ENCODE data around the gene TRAK1. TPM values are rescaled to one million over a fixed set of nuclear protein-coding genes. Genes with fewer than 3 reads are reported as not detected.

TRAK1 gene
- total RNA-seq, 1 donor from 2014 or later = 49.6 TPM

- H3K4me3 ChIP-seq = no peak overlapping the region
- ATAC-seq (no peak), DNase-seq (no peak)
- H3K36me3 ChIP-seq = no peaks in the 10 kb centered on the region
- intact Hi-C loops (cut with DNase I) = loop anchor here (10.0 kb wide), 1 partner anchor 202 kb away; no protein-coding TSS in a partner anchor
- peaks cover 39% of the 10 kb centered on the region for H3K4me1 ChIP-seq
- no peak overlapping the region for H3K27ac ChIP-seq
- no peak for TF ChIP-seq CTCF (IDR thresholded peaks at IDR 0.05)
- H3K27me3 ChIP-seq = no peaks in the 10 kb centered on the region
- no peaks in the 10 kb centered on the region for H3K9me3 ChIP-seq
These were observed 5.8 kb downstream of the TRAK1 start for GRCh38 chr3:42096796-42097565.

GRCh38 chr3:42097566-42097946, 6.4 kb downstream of the TRAK1 start:
- ATAC-seq (no peak), DNase-seq (no peak)
- Histone ChIP-seq H3K4me1 (peaks cover 45% of the 10 kb centered on the region), H3K27ac (no peak overlapping the region), H3K36me3 (no peaks in the 10 kb centered on the region), H3K4me3 (no peak overlapping the region), H3K9me3 (no peaks in the 10 kb centered on the region), H3K27me3 (no peaks in the 10 kb centered on the region)
- intact Hi-C loops (cut with DNase I) = loop anchor here (10.0 kb wide), 1 partner anchor 203 kb away; no protein-coding TSS in a partner anchor
- TF ChIP-seq CTCF (IDR thresholded peaks at IDR 0.05) = no peak

GRCh38 chr3:42098171-42098570, 7.0 kb downstream of the TRAK1 start:
- DNase-seq = no peak
- no peak for TF ChIP-seq CTCF (IDR thresholded peaks at IDR 0.05)
- ATAC-seq = no peak
- Histone ChIP-seq H3K4me1 (peaks cover 48% of the 10 kb centered on the region), H3K9me3 (no peaks in the 10 kb centered on the region), H3K36me3 (no peaks in the 10 kb centered on the region), H3K4me3 (no peak overlapping the region), H3K27me3 (no peaks in the 10 kb centered on the region), H3K27ac (no peak overlapping the region)
- intact Hi-C loops (cut with DNase I) = loop anchor here (10.0 kb wide), 1 partner anchor 203 kb away; no protein-coding TSS in a partner anchor

GRCh38 chr3:42099020-42099765, 8.0 kb downstream of the TRAK1 start:
- no peak overlapping the region for H3K4me3 ChIP-seq
- TF ChIP-seq CTCF (IDR thresholded peaks at IDR 0.05) = no peak
- peaks cover 48% of the 10 kb centered on the region for H3K4me1 ChIP-seq
- peaks cover 5% of the 10 kb centered on the region for H3K36me3 ChIP-seq
- no peak overlapping the region for H3K27ac ChIP-seq
- H3K27me3 ChIP-seq = no peaks in the 10 kb centered on the region
- no peaks in the 10 kb centered on the region for H3K9me3 ChIP-seq
- intact Hi-C loops (cut with DNase I) = loop anchor here (10.0 kb wide), 1 partner anchor 204 kb away; no protein-coding TSS in a partner anchor
- ATAC-seq (no peak), DNase-seq (no peak)

GRCh38 chr3:42101048-42101447, 9.9 kb downstream of the TRAK1 start:
- Histone ChIP-seq H3K27ac (peak overlapping the region; percentile 67), H3K4me3 (no peak overlapping the region), H3K36me3 (peaks cover 5% of the 10 kb centered on the region), H3K4me1 (peaks cover 48% of the 10 kb centered on the region), H3K9me3 (no peaks in the 10 kb centered on the region), H3K27me3 (no peaks in the 10 kb centered on the region)
- intact Hi-C loops (cut with DNase I) = no loop called here
- DNase-seq (no peak), ATAC-seq (peak; percentile 85)
- no peak for TF ChIP-seq CTCF (IDR thresholded peaks at IDR 0.05)

Data from upper lobe of right lung (tissue), 1 donor.